B cell (primary cell): ENCODE measurements around the gene CDHR2.

Experiments used
- EZH2 ChIP-seq: IDR thresholded peaks from 2 replicates; pipeline ENCODE4 v1.6.1; 2012; ENCODE audit warnings: borderline replicate concordance, low read depth, mild to moderate bottlenecking, moderate library complexity, low read length; ENCODE audit not compliant: insufficient read depth, poor library complexity, severe bottlenecking
- TF ChIP-seq, protein P1 (sequence below): fragments of 200-600 bp; IDR thresholded peaks from one replicate; pipeline ENCODE4 v1.8.0; 2022; ENCODE audit warnings: antibody characterized with exemption, mild to moderate bottlenecking

DNA sequence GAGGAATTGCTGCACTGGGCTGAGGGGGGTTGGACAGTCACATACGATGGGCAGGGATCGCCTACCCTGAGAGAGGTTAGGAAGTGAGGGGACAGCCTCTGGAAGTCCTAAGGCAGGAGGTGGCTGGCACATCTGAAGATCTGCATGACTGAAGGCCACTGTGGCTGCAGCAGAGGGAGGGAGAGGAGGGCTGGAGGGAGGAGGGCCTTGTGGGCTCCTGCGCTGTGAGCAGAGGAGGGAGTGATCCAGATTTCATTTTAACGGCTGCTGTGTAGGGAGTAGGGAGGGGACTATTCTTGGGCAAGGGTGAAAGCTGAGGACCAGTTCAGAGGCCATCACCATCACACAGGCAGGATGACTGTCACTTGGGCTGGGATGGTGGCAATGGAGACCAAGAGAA lies 88.4 kb downstream of the CDHR2 start:
- TF ChIP-seq, protein P1, sequence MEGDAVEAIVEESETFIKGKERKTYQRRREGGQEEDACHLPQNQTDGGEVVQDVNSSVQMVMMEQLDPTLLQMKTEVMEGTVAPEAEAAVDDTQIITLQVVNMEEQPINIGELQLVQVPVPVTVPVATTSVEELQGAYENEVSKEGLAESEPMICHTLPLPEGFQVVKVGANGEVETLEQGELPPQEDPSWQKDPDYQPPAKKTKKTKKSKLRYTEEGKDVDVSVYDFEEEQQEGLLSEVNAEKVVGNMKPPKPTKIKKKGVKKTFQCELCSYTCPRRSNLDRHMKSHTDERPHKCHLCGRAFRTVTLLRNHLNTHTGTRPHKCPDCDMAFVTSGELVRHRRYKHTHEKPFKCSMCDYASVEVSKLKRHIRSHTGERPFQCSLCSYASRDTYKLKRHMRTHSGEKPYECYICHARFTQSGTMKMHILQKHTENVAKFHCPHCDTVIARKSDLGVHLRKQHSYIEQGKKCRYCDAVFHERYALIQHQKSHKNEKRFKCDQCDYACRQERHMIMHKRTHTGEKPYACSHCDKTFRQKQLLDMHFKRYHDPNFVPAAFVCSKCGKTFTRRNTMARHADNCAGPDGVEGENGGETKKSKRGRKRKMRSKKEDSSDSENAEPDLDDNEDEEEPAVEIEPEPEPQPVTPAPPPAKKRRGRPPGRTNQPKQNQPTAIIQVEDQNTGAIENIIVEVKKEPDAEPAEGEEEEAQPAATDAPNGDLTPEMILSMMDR = no peak
- TF ChIP-seq EZH2 = no peak
